ENCODE data around the gene GLIS1.

GLIS1 gene

GRCh38 chr1:53593758-53594380 is 145.1 kb downstream of the GLIS1 start:
- DNase-seq (ENCODE audit: low read depth in 2 of 2) = no peak

- DNase-seq (ENCODE audit: low read depth in 2 of 2) = no peak
Measured at GRCh38 chr1:53592985-53593757, 145.8 kb downstream of the GLIS1 start.

- no peak for DNase-seq (ENCODE audit: low read depth in 2 of 2)
Measured at GRCh38 chr1:53592521-53592982, 146.4 kb downstream of the GLIS1 start.

- no peak for DNase-seq (ENCODE audit: low read depth in 2 of 2)
Measured at GRCh38 chr1:53591924-53592323, 147.0 kb downstream of the GLIS1 start.

- DNase-seq (ENCODE audit: low read depth in 2 of 2) = no peak
Measured at GRCh38 chr1:53590531-53591515, 148.1 kb downstream of the GLIS1 start.

- no peak for DNase-seq (ENCODE audit: low read depth in 2 of 2)
Measured at GRCh38 chr1:53590104-53590503, 148.9 kb downstream of the GLIS1 start.

- no peak for DNase-seq (ENCODE audit: low read depth in 2 of 2)
Measured at GRCh38 chr1:53589043-53589887, 149.7 kb downstream of the GLIS1 start.

GRCh38 chr1:53588053-53588779 is 150.7 kb downstream of the GLIS1 start:
- DNase-seq (ENCODE audit: low read depth in 2 of 2) = no peak

- DNase-seq (ENCODE audit: low read depth in 2 of 2) = no peak
Measured at GRCh38 chr1:53587252-53587988, 151.5 kb downstream of the GLIS1 start.

- DNase-seq (ENCODE audit: low read depth in 2 of 2) = no peak
Measured at GRCh38 chr1:53586765-53587164, 152.2 kb downstream of the GLIS1 start.

GRCh38 chr1:53585565-53585964 is 153.4 kb downstream of the GLIS1 start:
- no peak for DNase-seq (ENCODE audit: low read depth in 2 of 2)

GRCh38 chr1:53585129-53585528 is 153.8 kb downstream of the GLIS1 start:
- peak; percentile 36 to 47 for DNase-seq (ENCODE audit: low read depth in 2 of 2)

- DNase-seq (ENCODE audit: low read depth in 2 of 2) = no peak
Measured at GRCh38 chr1:53584777-53585107, 154.2 kb downstream of the GLIS1 start.

GRCh38 chr1:53583868-53584776 is 154.8 kb downstream of the GLIS1 start:
- DNase-seq (ENCODE audit: low read depth in 2 of 2) = no peak

GRCh38 chr1:53583021-53583867 is 155.7 kb downstream of the GLIS1 start:
- DNase-seq (ENCODE audit: low read depth in 2 of 2) = no peak

GRCh38 chr1:53582211-53583020 is 156.5 kb downstream of the GLIS1 start:
- no peak for DNase-seq (ENCODE audit: low read depth in 2 of 2)

- DNase-seq (ENCODE audit: low read depth in 2 of 2) = no peak
Measured at GRCh38 chr1:53581476-53581875, 157.5 kb downstream of the GLIS1 start.
